ENCODE results near the gene IRF6.
"Not testable (repeated sequence)": the region's sequence is repeated elsewhere in the genome, so short reads cannot be mapped to it uniquely, and the experiment has no call there.

The IRF6 gene

GRCh38 chr1:209823143-209824041, 17.4 kb upstream of the IRF6 start:
- DNase-seq (ENCODE audit: low read depth in 2 of 2) = no peak

- no peak for DNase-seq (ENCODE audit: low read depth in 2 of 2)
Measured at GRCh38 chr1:209822706-209823105, 16.8 kb upstream of the IRF6 start.

DNA sequence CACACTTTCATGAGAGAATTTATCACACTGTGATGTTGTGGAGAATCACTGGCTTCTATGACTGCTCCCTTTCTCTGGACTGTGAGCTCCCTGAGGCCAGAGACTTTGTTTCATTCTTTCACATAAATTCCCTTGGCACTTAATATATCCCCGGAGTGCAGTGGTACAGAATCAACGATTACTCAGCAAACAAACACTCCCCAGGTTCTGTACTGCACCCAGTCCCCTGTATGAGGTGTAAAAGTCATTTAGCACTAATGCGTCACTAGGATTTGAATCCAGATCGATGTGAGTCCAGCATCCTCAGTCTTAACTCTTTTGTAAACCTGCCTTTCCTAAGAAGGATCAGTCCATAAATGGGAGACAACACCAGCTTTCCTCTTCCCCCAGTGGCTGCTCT, 15.0 kb upstream of the IRF6 start:
- DNase-seq (ENCODE audit: low read depth in 2 of 2) = no peak

- DNase-seq (ENCODE audit: low read depth in 2 of 2) = no peak
Measured at GRCh38 chr1:209819058-209819457, 13.1 kb upstream of the IRF6 start.

DNA sequence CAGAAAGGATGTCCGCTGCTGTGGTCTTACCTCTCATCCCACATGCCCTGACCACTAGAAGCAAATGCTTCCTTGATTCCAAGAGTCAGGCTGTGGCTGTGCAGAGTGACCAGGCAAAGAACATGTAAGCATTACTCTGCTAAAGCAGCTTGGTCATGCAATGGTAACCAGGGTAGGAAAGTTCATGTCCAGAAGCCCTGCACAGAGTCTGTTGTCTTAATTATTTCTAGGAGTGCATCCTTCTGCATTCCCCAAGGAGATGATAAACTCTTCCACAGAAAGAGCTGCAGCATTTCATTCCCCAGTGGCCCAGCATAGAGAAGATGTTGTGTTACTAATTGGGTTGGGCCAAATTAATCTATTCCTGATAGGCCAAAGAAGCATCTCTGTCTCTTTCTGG, 11.7 kb upstream of the IRF6 start:
- no peak for DNase-seq (ENCODE audit: low read depth in 2 of 2)

GRCh38 chr1:209816923-209817322, 11.0 kb upstream of the IRF6 start:
- no peak for DNase-seq (ENCODE audit: low read depth in 2 of 2)

- DNase-seq (ENCODE audit: low read depth in 2 of 2) = no peak
Measured at GRCh38 chr1:209815931-209816341, 10.0 kb upstream of the IRF6 start.

- DNase-seq (ENCODE audit: low read depth in 2 of 2) = no peak
Measured at GRCh38 chr1:209815490-209815889, 9.5 kb upstream of the IRF6 start.

GRCh38 chr1:209813902-209814301, 8.0 kb upstream of the IRF6 start:
- no peak for DNase-seq (ENCODE audit: low read depth in 2 of 2)

DNA sequence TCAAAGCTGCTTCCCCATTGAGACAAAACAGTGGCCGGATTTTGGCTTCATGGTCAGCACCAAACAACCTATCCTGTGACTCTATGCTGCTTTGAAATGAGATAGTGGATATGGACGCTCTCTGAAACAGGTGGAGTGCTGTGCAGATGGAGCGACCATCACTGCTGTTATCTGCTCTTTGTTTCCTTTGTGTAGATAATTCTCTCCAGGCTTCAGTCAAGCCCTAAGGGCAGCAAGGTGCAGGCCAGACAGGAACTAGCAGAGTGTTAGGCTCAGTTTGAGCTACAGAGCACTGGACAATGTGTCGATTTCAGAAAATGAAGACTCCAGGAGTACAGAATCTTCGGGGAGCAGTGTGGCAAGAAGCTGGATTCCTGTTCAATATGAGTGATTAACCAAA, 4.8 kb upstream of the IRF6 start:
- no peak for DNase-seq (ENCODE audit: low read depth in 2 of 2)

GRCh38 chr1:209809611-209810010, 3.7 kb upstream of the IRF6 start:
- DNase-seq (ENCODE audit: low read depth in 2 of 2) = no peak

DNA sequence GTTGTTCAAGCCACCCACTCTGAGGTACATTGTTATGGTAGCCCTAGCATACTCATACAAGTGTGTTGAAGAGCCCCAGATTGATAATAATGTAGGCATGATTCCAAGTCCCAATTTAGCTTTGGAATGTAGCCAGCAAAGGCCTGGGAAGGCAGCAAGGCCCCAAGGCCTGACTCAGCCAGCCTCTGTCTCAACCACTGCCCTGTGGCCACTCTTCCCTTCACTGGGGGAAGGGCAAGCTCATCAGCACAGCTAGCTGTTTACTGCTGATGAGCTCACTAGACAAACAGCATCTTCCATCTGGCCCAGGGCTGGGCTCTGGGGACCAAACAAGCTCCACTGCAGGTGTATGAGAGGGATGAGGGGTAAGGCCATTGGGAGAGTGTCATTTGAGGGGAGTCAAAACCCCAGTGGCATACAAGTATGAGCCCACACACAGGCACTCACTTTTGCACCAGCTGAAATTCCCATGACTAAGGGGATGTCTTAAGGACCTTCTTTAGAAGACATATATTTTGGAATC, 2.2 kb upstream of the IRF6 start:
- no peak for DNase-seq (ENCODE audit: low read depth in 2 of 2)

DNA sequence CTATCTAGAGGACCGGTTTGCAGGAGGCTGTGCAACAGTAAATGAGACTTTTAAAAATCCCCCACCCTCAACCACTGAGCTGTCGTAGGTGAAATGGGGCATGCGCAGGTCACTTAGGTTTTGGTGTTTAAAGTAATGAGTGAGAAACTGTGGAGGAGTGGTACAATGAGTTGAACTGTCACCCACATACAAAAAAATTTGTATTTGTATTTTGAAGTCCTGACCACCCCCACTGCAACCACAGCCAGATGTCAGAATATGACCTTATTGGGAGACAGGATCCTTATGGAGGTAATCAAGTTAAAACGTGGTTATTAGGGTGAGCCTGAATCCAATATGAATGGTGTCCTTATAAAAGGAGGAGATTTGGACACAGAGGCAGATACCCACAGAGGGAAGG, 1.6 kb upstream of the IRF6 start:
- DNase-seq (ENCODE audit: low read depth in 2 of 2) = no peak

- DNase-seq (ENCODE audit: low read depth in 2 of 2) = no peak
Measured at GRCh38 chr1:209805341-209805781, 581 bp downstream of the IRF6 start.

- no peak for DNase-seq (ENCODE audit: low read depth in 2 of 2)
Measured at GRCh38 chr1:209803568-209803967, 2.4 kb downstream of the IRF6 start.

DNA sequence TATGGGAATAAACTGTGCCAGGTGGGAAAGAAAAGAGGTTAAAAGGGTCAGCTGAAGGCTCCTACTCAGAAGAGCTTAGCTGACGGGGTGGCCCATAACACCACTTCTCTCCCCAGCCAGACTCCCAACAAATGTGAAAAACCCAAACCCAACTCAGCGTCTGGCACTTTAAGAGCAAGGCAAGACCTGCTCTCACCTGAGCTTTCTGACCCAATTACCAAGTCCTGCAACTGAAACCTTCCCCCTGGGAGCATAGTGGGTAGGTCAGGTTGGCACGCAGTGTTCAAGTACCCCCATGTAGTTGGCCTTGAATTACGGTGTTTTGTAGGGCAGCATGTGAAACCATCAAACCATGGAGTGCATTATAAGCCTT, 3.2 kb downstream of the IRF6 start:
- DNase-seq (ENCODE audit: low read depth in 2 of 2) = no peak

DNA sequence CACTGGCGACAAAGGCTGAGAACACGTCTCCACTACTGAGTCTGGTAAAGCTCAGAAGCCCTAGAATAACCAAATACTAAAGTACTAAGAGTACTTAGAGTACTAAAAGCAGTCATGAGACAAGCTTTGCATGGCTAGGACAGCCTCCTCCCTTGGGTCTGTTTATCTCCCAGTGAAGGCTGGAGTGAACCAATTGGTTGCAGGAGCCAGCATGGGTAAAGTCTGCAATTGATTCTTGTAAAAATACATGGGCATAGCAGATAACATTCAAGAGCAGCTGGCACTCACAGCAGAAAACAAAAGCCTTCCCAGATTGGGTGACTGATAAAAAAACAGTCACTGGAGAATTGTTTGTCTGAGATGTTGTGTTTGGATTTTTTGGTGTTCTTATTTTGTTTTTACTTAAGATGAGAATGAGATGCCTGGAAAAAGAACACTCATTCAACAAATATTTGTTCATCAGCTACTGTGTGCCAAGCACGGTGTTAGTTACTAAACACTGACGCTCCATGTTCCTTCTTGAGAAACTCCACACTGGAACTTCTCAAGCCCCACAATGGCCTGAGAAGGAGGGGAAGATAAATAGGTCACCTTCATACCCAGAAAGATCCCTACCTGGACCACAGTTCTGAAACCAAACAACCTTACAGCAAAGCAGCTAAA, 3.7 kb downstream of the IRF6 start:
- DNase-seq (ENCODE audit: low read depth in 2 of 2) = no peak

DNA sequence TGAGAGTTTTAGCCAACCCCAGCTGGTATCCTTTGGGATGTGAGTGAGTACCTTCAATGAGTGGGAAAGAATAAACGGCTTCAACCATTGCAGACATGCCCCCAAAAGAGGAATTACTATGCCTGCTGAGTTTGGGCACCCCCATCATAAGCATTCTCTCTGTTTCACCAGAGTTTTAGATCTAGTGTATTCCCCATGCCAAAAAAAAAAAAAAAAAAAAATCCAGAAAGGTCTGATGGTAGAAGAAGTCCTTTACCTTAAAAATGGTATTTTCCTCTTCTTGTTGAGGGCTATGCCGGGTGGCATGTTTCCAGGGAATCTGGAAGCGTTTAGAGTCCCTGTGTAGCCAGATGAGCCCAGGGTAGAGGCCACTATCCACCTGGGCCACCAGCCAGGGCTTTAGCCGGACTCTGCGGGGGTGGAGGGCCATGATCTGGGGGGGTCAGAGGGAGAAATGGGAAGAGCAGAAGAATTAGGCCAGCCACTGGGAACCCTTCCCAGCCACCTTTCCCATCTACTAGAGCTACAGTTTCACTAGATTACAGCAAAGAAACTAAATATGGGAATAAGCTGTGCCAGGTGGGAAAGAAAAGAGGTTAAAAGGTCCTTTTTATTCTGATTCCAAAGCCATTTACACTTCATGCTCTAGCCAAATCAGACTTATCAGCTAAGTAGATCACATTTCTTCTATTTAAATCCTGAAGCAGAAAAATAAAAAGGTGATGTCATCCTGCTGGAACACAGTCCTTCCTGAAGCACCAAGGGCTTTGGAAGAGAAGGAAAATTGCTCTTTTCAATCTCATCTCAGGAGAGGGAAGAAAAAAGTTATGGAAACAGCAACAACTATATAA, 4.7 kb downstream of the IRF6 start:
- no peak for DNase-seq (ENCODE audit: low read depth in 2 of 2)

GRCh38 chr1:209797978-209798639, 7.8 kb downstream of the IRF6 start:
- no peak for DNase-seq (ENCODE audit: low read depth in 2 of 2)

DNA sequence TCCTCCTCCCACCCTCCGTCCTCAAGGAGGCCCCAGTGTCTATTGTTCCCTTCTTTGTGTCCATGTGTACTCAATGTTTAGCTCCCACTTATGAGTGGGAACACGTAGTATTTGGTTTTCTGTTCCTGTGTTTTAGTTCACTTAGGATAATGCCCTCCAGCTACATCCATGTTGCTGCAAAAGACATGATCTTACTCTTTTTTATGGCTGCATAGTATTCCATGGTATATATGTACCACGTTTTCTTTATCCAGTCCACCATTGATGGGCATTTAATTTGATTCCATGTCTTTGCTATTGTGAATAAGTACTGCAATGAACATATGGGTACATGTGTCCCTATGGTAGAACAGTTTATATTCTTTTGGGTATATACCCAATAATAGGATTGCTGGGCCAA, 12.2 kb downstream of the IRF6 start:
- not testable (repeated sequence) for DNase-seq (ENCODE audit: low read depth in 2 of 2)

DNA sequence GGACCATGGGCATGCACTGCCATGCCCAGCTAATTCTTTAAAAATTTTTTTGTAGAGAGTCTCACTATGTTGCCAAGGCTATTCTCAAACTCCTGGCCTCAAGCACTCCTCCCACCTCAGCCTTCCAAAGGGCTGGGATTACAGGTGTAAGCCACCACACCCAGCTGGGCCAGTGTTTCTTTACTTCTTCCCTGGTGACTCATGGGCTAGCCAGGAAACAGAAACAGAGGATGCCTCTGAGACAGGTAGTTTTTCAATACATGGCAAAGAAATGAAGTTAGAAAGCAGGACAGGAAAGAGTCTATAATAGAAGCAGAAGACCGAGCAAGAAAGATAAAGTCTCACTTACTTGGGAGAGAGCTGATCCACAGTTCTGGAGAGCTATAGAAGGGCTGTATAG, 14.0 kb downstream of the IRF6 start:
- DNase-seq (ENCODE audit: low read depth in 2 of 2) = no peak
